GM12878 (cell line): ENCODE measurements around the gene NOTCH1.

ENCODE experiments used
- CTCF ChIP-seq, 3 experiments: IDR thresholded peaks in 2 of 3; conservative IDR thresholded peaks in 1 of 3; 2 replicates each; pipeline ENCODE4 v1.5.1; 2011; ENCODE audit warnings: low read depth in 3 of 3, low read length in 3 of 3, mild to moderate bottlenecking in 3 of 3, control low read depth in 2 of 3, moderate library complexity in 2 of 3, inconsistent platforms in 1 of 3, mixed read lengths in 1 of 3; ENCODE audit not compliant: control insufficient read depth in 2 of 3, insufficient read depth in 1 of 3; ENCODE audit errors: extremely low read depth in 1 of 3
- ESRRA ChIP-seq: IDR thresholded peaks from 2 replicates; pipeline ENCODE4 v1.6.1; 2012; ENCODE audit warnings: mild to moderate bottlenecking, low read length, improper control_type of control experiment
- NFXL1 ChIP-seq: fragments of 450-650 bp; IDR thresholded peaks from 2 replicates; pipeline ENCODE4 v1.6.1; 2017; ENCODE audit warnings: antibody characterized with exemption, mild to moderate bottlenecking, borderline replicate concordance
- POLR2A ChIP-seq: IDR thresholded peaks from 2 replicates; pipeline ENCODE4 v1.6.1; 2011; ENCODE audit warnings: low read depth, mild to moderate bottlenecking, low read length

GRCh38 chr9:136572003-136572827 is 26.4 kb upstream of the NOTCH1 start:
- no peak for TF ChIP-seq POLR2A
- no peak for TF ChIP-seq CTCF (IDR thresholded peaks at IDR 0.05 in 2 of 3, conservative IDR thresholded peaks at IDR 0.05 in 1 of 3; ENCODE audit: control insufficient read depth in 2 of 3, extremely low read depth in 1 of 3, insufficient read depth in 1 of 3, low read depth in 3 of 3, low read length in 3 of 3)
- TF ChIP-seq ESRRA = no peak
- no peak for TF ChIP-seq NFXL1
